H1 (cell line): ENCODE data around the gene TMEM135.

Source experiments
- EP300 ChIP-seq, 2 experiments: IDR thresholded peaks; 1 replicate in 1 of 2; 2 replicates in 1 of 2; pipeline ENCODE4 v1.6.1; 2011 to 2012; ENCODE audit warnings: low read depth in 2 of 2, low read length in 2 of 2, mild to moderate bottlenecking in 2 of 2, borderline replicate concordance in 1 of 2, inconsistent platforms in 1 of 2, moderate library complexity in 1 of 2
- HDAC6 ChIP-seq: IDR thresholded peaks from one replicate; pipeline ENCODE4 v1.7.1; 2012; ENCODE audit warnings: low read depth, mild to moderate bottlenecking, inconsistent platforms, low read length, moderate library complexity
- POLR2A ChIP-seq, 2 experiments: IDR thresholded peaks; 1 replicate in 1 of 2; 2 replicates in 1 of 2; pipeline ENCODE4 v1.6.1; 2011; ENCODE audit warnings: low read depth in 2 of 2, low read length in 2 of 2, mild to moderate bottlenecking in 2 of 2; ENCODE audit errors: control extremely low read depth in 1 of 2
- RFX5 ChIP-seq: IDR thresholded peaks from 2 replicates; pipeline ENCODE4 v1.6.1; 2011; ENCODE audit warnings: low read depth, low read length, improper control_type of control experiment, borderline replicate concordance
- SRF ChIP-seq: IDR thresholded peaks from 2 replicates; pipeline ENCODE4 v1.6.1; 2011; ENCODE audit warnings: mild to moderate bottlenecking, low read depth, low read length, moderate library complexity
- TBP ChIP-seq: IDR thresholded peaks from 2 replicates; pipeline ENCODE4 v1.6.1; 2011; ENCODE audit warnings: low read depth, low read length, improper control_type of control experiment
- TCF12 ChIP-seq: IDR thresholded peaks from 2 replicates; pipeline ENCODE4 v1.6.1; 2011; ENCODE audit warnings: low read depth, mild to moderate bottlenecking, low read length
- TEAD4 ChIP-seq: IDR thresholded peaks from 2 replicates; pipeline ENCODE4 v1.6.1; 2012; ENCODE audit warnings: low read depth, low read length, inconsistent platforms, mixed read lengths
- TF ChIP-seq, protein P1 (sequence below), 3 experiments: IDR thresholded peaks; 1 replicate in 2 of 3; 2 replicates in 1 of 3; pipeline versions ENCODE4 v1.5.1 to v1.6.1; 2011; ENCODE audit warnings: low read length in 3 of 3, mild to moderate bottlenecking in 3 of 3, inconsistent platforms in 2 of 3, low read depth in 1 of 3, moderate library complexity in 1 of 3; ENCODE audit not compliant: insufficient read depth in 1 of 3; ENCODE audit errors: control extremely low read depth in 1 of 3
- TF ChIP-seq, protein P2 (sequence below): IDR thresholded peaks from 2 replicates; pipeline ENCODE4 v1.6.1; 2012; ENCODE audit warnings: inconsistent platforms

DNA sequence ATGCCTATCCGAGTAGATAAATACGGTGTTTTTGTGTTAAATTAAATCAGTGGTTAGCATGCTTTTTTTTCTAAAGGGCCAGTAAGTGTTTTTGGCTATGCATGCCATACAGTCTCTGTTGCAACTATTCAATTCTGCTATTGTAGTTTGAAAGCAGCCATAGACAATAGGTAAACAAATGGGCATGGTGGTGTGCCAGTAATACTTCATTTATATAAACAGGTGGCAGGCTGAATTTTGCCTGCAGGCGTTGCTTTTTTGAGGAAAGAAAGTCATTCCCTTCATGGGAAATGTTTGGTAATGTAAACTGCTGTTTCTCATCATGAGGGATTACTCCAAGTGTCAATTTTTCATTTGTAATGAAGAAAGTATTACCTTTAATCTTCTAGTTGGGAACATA is 106.5 kb downstream of the TMEM135 start:
- TF ChIP-seq HDAC6 (no peak), TBP (no peak), EP300 (IDR thresholded peaks at IDR 0.05; ENCODE audit: borderline replicate concordance in 1 of 2, low read depth in 2 of 2, low read length in 2 of 2) (no peak), SRF (no peak), POLR2A (IDR thresholded peaks at IDR 0.05; ENCODE audit: control extremely low read depth in 1 of 2, low read depth in 2 of 2, low read length in 2 of 2) (no peak), RFX5 (no peak), TCF12 (no peak), TEAD4 (no peak)
- TF ChIP-seq, protein P1, sequence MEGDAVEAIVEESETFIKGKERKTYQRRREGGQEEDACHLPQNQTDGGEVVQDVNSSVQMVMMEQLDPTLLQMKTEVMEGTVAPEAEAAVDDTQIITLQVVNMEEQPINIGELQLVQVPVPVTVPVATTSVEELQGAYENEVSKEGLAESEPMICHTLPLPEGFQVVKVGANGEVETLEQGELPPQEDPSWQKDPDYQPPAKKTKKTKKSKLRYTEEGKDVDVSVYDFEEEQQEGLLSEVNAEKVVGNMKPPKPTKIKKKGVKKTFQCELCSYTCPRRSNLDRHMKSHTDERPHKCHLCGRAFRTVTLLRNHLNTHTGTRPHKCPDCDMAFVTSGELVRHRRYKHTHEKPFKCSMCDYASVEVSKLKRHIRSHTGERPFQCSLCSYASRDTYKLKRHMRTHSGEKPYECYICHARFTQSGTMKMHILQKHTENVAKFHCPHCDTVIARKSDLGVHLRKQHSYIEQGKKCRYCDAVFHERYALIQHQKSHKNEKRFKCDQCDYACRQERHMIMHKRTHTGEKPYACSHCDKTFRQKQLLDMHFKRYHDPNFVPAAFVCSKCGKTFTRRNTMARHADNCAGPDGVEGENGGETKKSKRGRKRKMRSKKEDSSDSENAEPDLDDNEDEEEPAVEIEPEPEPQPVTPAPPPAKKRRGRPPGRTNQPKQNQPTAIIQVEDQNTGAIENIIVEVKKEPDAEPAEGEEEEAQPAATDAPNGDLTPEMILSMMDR (IDR thresholded peaks at IDR 0.05; ENCODE audit: control extremely low read depth in 1 of 3, insufficient read depth in 1 of 3, low read depth in 1 of 3, low read length in 3 of 3) = no peak
- TF ChIP-seq, protein P2, sequence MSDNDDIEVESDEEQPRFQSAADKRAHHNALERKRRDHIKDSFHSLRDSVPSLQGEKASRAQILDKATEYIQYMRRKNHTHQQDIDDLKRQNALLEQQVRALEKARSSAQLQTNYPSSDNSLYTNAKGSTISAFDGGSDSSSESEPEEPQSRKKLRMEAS = no peak
